ENCODE results near the gene NOLC1. TPM values are rescaled to one million over a fixed set of nuclear protein-coding genes. Genes with fewer than 3 reads are reported as not detected.

Gene NOLC1
- total RNA-seq, 1 donor from 2014 or later: 36.2 TPM

DNA sequence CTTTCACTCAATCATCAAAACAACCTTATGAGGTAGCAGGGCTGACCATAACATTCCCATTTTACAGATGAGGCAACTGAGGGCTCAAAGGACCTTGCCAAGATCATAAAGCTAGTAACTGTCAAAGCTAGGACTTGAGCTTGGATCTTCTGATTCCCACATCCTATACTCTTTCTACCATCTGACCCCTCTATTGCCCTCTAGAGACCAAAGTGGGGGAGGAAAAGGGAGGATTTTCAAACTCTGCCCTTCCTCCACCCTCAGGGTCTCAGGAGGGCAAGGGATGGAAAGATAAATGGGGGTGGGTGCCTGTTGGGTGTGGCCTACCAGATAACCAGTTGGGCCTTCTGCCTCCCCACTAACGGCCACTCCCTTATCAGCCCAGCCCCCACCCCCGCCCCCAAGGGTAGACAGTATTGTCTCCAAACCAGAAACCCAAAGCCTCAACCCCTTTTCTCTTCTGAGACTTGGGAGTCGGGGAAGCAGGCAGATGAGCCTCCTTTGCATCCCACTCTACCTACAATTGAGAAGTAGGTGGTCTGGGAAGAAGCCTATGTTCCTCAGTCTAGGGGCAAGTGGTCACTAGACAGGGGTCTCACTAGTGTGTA, 39.9 kb upstream of the NOLC1 start:
- Mint-ChIP-seq H3K4me3 (ENCODE audit: unreplicated experiment) (no peak overlapping the region), H3K4me1 (ENCODE audit: low read depth) (peaks cover 45% of the 10 kb centered on the region), H3K36me3 (ENCODE audit: low read depth) (peaks cover 23% of the 10 kb centered on the region), H3K27ac (ENCODE audit: unreplicated experiment) (no peak overlapping the region), H3K27me3 (ENCODE audit: low read depth) (no peaks in the 10 kb centered on the region), H3K9me3 (ENCODE audit: low read depth) (no peaks in the 10 kb centered on the region)
- no peak for DNase-seq (ENCODE audit: low spot score)
- TF ChIP-seq, protein P1, sequence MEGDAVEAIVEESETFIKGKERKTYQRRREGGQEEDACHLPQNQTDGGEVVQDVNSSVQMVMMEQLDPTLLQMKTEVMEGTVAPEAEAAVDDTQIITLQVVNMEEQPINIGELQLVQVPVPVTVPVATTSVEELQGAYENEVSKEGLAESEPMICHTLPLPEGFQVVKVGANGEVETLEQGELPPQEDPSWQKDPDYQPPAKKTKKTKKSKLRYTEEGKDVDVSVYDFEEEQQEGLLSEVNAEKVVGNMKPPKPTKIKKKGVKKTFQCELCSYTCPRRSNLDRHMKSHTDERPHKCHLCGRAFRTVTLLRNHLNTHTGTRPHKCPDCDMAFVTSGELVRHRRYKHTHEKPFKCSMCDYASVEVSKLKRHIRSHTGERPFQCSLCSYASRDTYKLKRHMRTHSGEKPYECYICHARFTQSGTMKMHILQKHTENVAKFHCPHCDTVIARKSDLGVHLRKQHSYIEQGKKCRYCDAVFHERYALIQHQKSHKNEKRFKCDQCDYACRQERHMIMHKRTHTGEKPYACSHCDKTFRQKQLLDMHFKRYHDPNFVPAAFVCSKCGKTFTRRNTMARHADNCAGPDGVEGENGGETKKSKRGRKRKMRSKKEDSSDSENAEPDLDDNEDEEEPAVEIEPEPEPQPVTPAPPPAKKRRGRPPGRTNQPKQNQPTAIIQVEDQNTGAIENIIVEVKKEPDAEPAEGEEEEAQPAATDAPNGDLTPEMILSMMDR (IDR thresholded peaks at IDR 0.05): peak; percentile 44

DNA sequence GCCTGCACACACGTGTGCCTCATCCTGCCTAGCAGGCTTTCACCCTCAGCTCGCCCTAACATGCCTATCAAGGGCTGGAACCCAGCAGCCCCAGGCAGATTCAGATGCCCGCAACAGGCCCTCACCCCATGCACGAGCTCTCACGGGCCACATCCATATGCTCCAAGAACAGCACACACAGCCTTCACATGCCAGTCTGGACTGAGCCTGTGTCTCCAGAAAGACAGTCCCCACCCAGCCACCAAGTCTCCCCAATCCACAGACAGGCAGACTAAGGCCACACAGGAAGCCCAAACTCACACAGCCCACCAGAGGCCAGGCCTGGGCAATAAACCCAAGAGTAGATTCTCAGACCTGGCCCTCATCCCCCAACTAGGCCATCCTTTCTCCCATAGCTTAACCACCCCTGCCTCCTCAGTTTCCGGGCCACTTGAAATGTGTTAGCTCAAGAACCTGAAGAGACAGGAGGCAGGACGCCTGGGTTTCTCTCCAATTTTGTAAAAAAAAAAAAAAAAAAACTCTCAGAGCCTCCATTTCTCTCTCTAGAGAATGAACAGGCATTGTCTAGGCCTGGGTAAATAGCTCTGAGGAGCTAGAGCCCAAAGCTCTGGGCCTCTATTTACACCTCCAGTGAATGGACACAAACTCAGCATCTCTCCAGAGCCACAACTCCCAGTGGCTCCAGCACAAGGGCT, 38.8 kb upstream of the NOLC1 start:
- no peak for DNase-seq (ENCODE audit: low spot score)
- peaks cover 21% of the 10 kb centered on the region for H3K36me3 Mint-ChIP-seq (ENCODE audit: low read depth)
- TF ChIP-seq, protein P1 (IDR thresholded peaks at IDR 0.05): no peak
- no peaks in the 10 kb centered on the region for H3K9me3 Mint-ChIP-seq (ENCODE audit: low read depth)
- H3K4me3 Mint-ChIP-seq (ENCODE audit: unreplicated experiment): peak overlapping the region; percentile 86
- peaks cover 56% of the 10 kb centered on the region for H3K4me1 Mint-ChIP-seq (ENCODE audit: low read depth)
- H3K27ac Mint-ChIP-seq (ENCODE audit: unreplicated experiment): peak overlapping the region; percentile 91
- no peaks in the 10 kb centered on the region for H3K27me3 Mint-ChIP-seq (ENCODE audit: low read depth)

DNA sequence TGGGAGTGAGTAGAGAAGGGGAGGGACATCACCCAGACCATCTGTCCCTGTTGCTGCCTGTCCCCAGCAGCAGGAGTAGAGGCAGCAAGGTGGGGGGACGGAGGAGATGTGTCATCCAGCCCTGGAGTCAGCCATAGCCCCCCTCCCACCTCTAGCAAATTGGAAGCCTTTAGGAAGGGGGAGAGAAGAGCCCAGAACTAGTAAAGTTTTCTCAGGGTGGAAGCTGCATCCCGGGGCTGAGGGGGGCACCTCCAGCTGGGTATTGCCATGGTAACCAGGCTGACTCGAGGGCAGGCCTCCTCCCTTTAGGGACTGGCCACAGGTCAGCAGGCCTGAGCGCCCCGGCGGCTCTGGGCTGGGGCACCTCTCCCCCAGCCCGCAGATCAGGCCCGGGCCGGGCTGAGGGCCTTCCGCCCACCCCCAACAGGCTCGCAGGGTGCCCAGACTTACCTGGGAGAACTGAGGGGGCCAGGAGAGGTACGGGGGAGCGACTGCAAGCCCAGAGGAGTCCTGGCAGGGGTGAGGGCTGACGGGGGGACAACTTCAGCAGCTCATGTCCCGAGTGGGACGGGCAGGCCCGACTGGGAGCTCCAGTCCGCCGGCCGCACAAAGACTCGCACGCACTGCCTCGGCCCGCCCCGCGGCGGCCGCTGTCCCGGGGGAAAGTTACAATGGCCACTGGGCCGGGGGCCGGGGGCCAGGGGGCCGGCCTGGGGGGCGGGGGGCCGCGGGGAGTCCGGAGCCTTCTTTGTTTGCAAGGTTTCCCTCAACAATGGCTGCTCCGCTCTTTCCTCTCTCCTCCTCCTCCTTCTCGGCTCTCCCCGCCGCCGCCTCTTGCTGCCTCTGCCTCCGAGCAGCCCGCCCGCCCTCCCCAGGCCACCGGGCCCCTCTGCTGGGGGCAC, 38.0 kb upstream of the NOLC1 start:
- H3K27ac Mint-ChIP-seq (ENCODE audit: unreplicated experiment): peak overlapping the region; percentile 99
- H3K4me1 Mint-ChIP-seq (ENCODE audit: low read depth): peaks cover 63% of the 10 kb centered on the region
- peaks cover 14% of the 10 kb centered on the region for H3K36me3 Mint-ChIP-seq (ENCODE audit: low read depth)
- peak overlapping the region; percentile 86 for H3K4me3 Mint-ChIP-seq (ENCODE audit: unreplicated experiment)
- DNase-seq (ENCODE audit: low spot score): no peak
- no peaks in the 10 kb centered on the region for H3K9me3 Mint-ChIP-seq (ENCODE audit: low read depth)
- H3K27me3 Mint-ChIP-seq (ENCODE audit: low read depth): no peaks in the 10 kb centered on the region
- TF ChIP-seq, protein P1 (IDR thresholded peaks at IDR 0.05): no peak

DNA sequence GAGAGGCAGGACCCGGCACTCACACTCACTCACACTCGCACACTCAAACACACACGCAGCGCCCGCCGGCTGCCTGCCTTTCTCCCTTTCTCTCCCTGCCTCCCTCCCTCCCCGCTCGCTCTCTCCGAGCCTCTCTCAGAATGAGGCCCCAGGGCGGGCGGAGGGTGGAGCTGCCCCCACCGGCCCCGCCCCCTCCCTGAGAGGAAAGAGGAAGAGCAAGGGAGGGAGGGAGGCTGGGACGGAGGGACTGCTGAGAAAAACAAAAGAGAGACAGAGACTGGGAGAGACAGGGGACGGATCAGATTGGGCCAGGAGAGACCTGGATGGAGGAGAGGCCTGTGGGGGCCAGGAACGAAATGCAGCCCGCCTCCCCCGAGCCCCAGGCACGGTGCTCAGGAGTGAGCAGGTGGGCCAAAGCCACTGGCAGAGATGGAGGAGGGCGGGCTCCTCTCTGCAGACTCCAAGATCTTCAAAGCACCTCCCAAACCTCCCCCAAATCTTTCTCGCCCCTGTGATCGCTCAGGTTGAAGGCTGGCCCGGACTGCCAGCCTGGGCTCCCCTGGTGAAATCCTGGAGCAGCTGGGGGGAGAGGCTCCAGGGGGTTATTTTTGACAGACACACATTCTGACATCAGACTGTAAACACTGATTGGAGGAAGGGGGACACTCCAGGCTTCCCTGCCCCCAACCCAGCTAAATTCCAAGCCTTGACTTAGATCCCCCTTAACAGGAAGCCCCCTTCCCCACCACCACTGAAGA, 37.1 kb upstream of the NOLC1 start:
- DNase-seq (ENCODE audit: low spot score): no peak
- Mint-ChIP-seq H3K27me3 (ENCODE audit: low read depth) (no peaks in the 10 kb centered on the region), H3K36me3 (ENCODE audit: low read depth) (peaks cover 6% of the 10 kb centered on the region), H3K27ac (ENCODE audit: unreplicated experiment) (peak overlapping the region; percentile 99), H3K4me3 (ENCODE audit: unreplicated experiment) (peak overlapping the region; percentile 86), H3K4me1 (ENCODE audit: low read depth) (peaks cover 67% of the 10 kb centered on the region), H3K9me3 (ENCODE audit: low read depth) (no peaks in the 10 kb centered on the region)
- TF ChIP-seq, protein P1 (IDR thresholded peaks at IDR 0.05): no peak

Measured in chondrocyte (in vitro differentiated cells).